Mesodermal cell (in vitro differentiated cells): ENCODE results near the gene CYP39A1.

Experiments used
- H3K27ac ChIP-seq: 2 replicates; pipeline ENCODE4 v1.7.0; 2013; ENCODE audit warnings: mild to moderate bottlenecking, low read depth, low read length, moderate library complexity; ENCODE audit not compliant: severe bottlenecking
- H3K36me3 ChIP-seq: 2 replicates; pipeline ENCODE4 v1.7.1; 2013; ENCODE audit warnings: mild to moderate bottlenecking, low read length, moderate library complexity; ENCODE audit not compliant: control insufficient read depth, insufficient read depth
- H3K4me1 ChIP-seq: one replicate; pipeline ENCODE4 v1.7.1; 2013; ENCODE audit warnings: mild to moderate bottlenecking, low read length; ENCODE audit not compliant: insufficient read depth, control insufficient read depth, poor library complexity, severe bottlenecking
- H3K4me3 ChIP-seq: 2 replicates; pipeline ENCODE4 v1.7.0; 2013; ENCODE audit warnings: low read length, control low read depth, mild to moderate bottlenecking; ENCODE audit not compliant: insufficient read depth, poor library complexity, severe bottlenecking; ENCODE audit errors: extremely low read depth
- H3K9me3 ChIP-seq: 2 replicates; pipeline ENCODE4 v1.7.1; 2013; ENCODE audit warnings: mild to moderate bottlenecking, low read length, moderate library complexity; ENCODE audit not compliant: control insufficient read depth

Gene CYP39A1

DNA sequence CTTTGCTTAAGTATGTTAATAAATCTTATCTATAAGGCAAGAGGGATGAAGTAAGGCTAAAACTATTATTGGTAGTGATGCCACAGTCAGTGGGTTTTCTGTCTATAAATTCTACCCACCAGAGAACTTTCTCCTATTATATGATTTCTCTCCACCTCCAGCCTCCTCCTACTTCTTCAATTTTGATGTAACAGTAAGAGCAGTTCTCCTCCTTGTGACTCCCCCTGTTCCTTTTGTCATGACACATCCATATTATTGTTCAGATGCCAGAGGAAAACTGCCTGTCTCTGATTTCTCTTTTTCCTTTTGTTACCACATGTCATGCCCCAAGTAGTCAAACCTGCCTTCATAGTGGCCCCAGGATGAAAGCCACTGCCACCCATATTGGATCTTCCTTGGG, 152.2 kb downstream of the CYP39A1 start:
- no peak overlapping the region for H3K4me3 ChIP-seq
- H3K27ac ChIP-seq: no peak overlapping the region
- no peaks in the 10 kb centered on the region for H3K9me3 ChIP-seq
- H3K4me1 ChIP-seq: no peaks in the 10 kb centered on the region
- H3K36me3 ChIP-seq: no peaks in the 10 kb centered on the region
